ENCODE measurements around the gene TMEM167A. TPM values are rescaled to one million over a fixed set of nuclear protein-coding genes. Genes with fewer than 3 reads are reported as not detected.
A peak's percentile ranks its signal among the peaks of the same experiment; 100 is the strongest.
"Not testable (repeated sequence)": the region's sequence is repeated elsewhere in the genome, so short reads cannot be mapped to it uniquely, and the experiment has no call there.

TMEM167A gene
- total RNA-seq, 2 donors from 2014 or later = 60.4 to 83.7 TPM

DNA sequence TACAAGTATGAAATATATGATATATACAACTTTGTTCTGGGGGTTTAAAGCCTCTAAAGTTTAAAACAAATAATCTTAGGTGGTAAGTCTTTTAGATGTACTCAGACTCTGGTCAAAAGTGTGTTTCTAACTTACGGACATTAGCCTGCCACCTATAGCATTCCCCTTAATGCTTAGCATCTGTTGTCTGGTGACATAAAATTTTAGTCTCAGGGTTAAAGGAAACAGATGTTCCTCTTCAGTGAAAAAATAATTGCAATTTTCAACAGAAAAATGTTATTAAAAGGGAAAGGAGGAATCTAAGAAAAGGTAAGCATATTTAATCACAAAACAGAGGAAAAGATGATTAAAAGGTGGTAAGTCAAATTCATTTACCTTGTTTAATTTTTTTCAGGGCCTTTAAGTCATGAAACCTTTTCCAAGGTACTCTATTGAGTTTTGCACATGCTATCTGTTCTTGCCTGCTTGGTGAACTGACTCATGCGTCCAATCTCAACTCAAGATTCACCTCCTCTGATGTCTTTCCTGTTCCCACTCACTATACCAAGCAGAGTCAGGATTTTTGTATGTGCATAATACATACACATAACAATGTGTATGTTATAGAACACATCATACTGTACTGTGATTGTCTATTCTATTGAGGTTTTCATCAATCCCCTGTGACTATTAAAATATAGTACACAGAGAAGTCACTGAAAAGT is 7.9 kb downstream of the TMEM167A start:
- peak; percentile 73 for ATAC-seq (replicated peaks)

DNA sequence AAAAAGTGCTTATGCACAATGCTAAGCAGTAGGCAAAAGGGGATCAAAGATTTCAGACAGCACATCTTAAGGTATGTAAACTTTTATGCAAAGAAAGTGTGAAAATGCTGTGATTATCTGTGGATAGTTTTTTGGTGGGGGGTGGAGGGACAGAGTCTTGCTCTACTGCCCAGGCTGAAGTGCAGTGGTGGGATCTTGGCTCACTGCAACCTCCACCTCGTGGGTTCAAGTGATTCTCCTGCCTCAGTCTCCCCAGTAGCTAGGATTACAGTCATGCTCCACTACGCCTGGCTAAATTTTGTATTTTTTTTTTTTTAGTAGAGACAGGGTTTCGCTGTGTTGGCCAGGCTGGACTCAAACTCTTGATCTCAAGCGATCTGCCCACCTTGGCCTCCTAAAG is 9.8 kb downstream of the TMEM167A start:
- not testable (repeated sequence) for ATAC-seq (replicated peaks); H3K9me3 Mint-ChIP-seq; H3K4me3 Mint-ChIP-seq; H3K27ac Mint-ChIP-seq; H3K27me3 Mint-ChIP-seq
- Mint-ChIP-seq H3K36me3 (ENCODE audit: low read depth) (peaks cover 57% of the 10 kb centered on the region), H3K4me1 (peaks cover 21% of the 10 kb centered on the region)

More for the DNA sequence above, 7.9 kb downstream of the TMEM167A start:
- Mint-ChIP-seq H3K4me3 (peak overlapping the region; percentile 31), H3K27ac (no peak overlapping the region), H3K36me3 (ENCODE audit: low read depth) (peaks cover 56% of the 10 kb centered on the region), H3K9me3 (no peaks in the 10 kb centered on the region), H3K27me3 (no peaks in the 10 kb centered on the region), H3K4me1 (peaks cover 34% of the 10 kb centered on the region)

DNA sequence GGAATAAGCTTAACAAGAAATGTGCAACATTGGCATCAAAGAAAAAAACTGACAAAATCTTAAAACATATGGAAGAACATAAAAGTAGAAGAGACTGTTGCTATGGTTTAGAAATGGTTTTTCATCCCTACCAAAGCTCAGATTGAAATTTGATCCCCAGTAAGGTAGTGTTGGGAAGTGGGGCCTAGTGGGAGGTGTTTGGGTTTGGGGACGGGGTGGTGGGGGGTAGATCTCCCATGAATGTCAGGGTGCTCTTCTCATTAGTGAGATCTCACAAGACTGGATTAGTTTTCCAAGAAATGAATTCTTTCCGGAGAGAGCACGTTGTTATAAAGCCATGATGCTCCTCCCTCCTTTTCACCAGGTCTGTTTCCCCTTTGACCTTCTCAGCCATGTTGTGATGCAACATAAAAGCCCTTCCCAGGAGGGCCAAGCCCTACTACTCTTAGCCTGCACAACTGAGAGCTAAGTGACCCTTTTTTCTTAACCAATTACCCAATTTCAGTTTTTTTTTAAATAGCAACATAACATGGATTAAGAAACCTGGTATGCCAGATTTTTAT is 10.6 kb downstream of the TMEM167A start:
- H3K27ac Mint-ChIP-seq = no peak overlapping the region
- no peak overlapping the region for H3K4me3 Mint-ChIP-seq
- peaks cover 55% of the 10 kb centered on the region for H3K36me3 Mint-ChIP-seq (ENCODE audit: low read depth)
- no peak for ATAC-seq (replicated peaks)
- H3K9me3 Mint-ChIP-seq = no peaks in the 10 kb centered on the region
- H3K27me3 Mint-ChIP-seq = no peaks in the 10 kb centered on the region
- peaks cover 15% of the 10 kb centered on the region for H3K4me1 Mint-ChIP-seq

DNA sequence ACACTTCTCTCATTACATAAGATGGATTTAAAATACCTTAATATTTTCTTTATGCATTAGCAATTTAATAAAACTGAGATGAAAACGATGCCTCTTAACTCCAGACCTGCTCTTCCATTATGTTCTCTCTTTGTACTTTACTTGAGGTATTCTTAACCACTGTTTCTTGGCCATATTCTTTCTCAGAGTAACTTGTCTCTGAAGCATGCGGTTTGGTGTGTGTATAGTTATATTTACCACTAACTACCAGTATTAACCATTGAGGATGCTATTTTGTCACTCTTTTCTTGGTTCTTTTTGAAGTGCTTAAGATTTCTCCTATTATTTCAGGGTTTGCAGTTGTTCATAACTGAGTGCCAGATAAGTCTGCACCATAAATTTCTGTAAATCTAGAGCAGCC is 17.9 kb downstream of the TMEM167A start:
- H3K27me3 Mint-ChIP-seq = no peaks in the 10 kb centered on the region
- H3K36me3 Mint-ChIP-seq (ENCODE audit: low read depth) = peaks cover 95% of the 10 kb centered on the region
- no peak overlapping the region for H3K27ac Mint-ChIP-seq
- H3K4me3 Mint-ChIP-seq = no peak overlapping the region
- no peak for ATAC-seq (replicated peaks)
- no peaks in the 10 kb centered on the region for H3K9me3 Mint-ChIP-seq
- peaks cover 6% of the 10 kb centered on the region for H3K4me1 Mint-ChIP-seq

DNA sequence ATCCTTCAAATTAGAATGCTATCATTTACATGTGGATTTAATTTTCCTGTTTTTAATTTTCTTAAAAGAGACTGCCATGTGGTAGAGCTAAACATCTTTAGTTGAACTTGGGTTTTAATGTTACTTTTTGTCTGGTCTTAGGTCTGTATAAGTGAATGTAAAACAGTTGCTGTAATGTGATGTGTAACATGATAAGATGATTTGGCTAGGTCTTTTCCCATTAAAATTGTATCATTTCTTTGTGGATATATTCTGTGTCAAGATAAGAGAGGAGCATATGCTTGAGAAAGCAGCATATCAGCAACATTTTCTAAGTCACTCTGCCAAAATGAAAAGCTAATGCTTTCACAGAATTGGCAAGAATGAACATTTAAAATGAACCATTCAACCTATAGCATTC is 18.5 kb downstream of the TMEM167A start:
- Mint-ChIP-seq H3K9me3 (no peaks in the 10 kb centered on the region), H3K36me3 (ENCODE audit: low read depth) (peaks cover 95% of the 10 kb centered on the region), H3K27ac (no peak overlapping the region), H3K4me1 (peaks cover 12% of the 10 kb centered on the region), H3K4me3 (no peak overlapping the region), H3K27me3 (no peaks in the 10 kb centered on the region)
- no peak for ATAC-seq (replicated peaks)

DNA sequence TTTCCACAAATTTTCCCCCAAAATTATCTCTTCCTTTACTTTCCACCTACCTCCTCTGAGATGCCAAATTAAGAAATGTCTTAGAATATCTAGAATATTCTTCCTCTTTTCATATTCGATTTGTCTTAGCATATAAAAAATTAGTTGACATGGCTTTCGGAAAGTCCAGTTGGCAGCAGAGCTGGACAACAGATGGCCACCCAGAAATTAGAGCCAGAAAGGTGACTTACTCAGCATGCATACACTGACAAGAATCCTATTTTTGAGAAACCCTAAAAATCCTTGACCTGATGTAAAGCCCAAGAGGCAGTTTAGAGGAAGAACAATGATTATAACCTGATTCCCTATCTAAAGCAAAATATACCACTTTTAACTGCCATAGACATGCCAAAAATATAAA is 22.0 kb downstream of the TMEM167A start:
- peaks cover 12% of the 10 kb centered on the region for H3K4me1 Mint-ChIP-seq
- H3K4me3 Mint-ChIP-seq = no peak overlapping the region
- H3K27me3 Mint-ChIP-seq = no peaks in the 10 kb centered on the region
- no peak overlapping the region for H3K27ac Mint-ChIP-seq
- H3K36me3 Mint-ChIP-seq (ENCODE audit: low read depth) = peaks cover 96% of the 10 kb centered on the region
- no peaks in the 10 kb centered on the region for H3K9me3 Mint-ChIP-seq
- no peak for ATAC-seq (replicated peaks)

DNA sequence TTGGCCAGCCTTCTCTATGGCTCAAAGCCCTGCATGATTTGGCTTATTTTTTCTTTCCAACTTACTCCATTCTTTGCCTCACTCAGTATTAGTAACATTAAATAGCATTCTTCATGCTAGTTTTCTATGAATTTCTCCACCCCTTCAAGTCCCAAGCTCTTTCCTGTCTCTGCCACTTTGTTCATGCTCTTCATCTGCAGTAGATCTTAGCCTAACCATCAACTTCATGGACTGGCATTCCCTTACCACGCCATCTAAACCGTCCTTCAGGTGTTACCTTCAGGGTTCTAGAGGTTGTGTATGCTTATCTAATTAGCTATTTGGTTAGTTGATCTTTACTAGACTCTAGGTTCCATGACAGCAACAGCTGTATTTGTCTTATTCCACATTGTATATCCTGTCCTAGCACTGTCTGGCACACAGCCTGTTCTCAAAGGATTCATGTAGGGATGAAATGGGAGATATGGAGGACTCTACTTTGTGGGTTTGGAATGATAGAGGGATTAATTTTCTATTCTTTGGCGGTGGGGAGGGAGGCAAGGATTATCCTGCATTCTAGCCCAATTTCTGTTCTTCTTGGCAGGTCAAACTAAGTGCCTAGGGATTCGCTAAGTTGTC is 26.4 kb downstream of the TMEM167A start:
- Mint-ChIP-seq H3K9me3 (no peaks in the 10 kb centered on the region), H3K36me3 (ENCODE audit: low read depth) (peaks cover 64% of the 10 kb centered on the region)
- no peak for ATAC-seq (replicated peaks)

DNA sequence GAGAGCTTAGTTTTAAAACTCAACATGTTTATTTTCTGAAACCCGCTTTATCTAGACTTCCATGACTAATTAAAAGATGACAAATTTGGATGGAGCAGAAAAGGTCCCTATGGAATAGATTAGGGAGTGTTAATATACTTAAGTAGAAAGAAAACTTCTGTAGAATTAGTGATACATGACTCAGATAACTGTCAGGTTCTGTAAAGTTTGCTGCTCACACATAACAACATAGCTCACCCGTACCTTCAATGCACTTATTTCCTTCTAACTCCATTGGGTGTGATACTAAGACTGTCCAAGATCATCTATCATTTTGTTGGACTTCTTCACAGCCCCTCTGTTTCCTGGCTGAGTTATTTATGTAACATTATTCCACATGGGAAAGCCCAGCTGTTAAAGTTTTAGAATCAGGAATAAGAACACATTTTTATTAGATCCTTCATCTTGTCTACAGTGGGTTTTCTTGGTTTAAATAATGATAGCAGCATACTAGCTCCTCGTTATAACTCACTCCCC is 27.8 kb downstream of the TMEM167A start:
- Mint-ChIP-seq H3K4me3 (no peak overlapping the region), H3K36me3 (ENCODE audit: low read depth) (peaks cover 50% of the 10 kb centered on the region), H3K27ac (peak overlapping the region; percentile 7), H3K4me1 (peaks cover 7% of the 10 kb centered on the region), H3K27me3 (no peaks in the 10 kb centered on the region), H3K9me3 (no peaks in the 10 kb centered on the region)
- no peak for ATAC-seq (replicated peaks)

More for the DNA sequence above, 26.4 kb downstream of the TMEM167A start:
- Mint-ChIP-seq H3K27me3 (no peaks in the 10 kb centered on the region), H3K4me3 (no peak overlapping the region), H3K27ac (no peak overlapping the region), H3K4me1 (peaks cover 12% of the 10 kb centered on the region)

DNA sequence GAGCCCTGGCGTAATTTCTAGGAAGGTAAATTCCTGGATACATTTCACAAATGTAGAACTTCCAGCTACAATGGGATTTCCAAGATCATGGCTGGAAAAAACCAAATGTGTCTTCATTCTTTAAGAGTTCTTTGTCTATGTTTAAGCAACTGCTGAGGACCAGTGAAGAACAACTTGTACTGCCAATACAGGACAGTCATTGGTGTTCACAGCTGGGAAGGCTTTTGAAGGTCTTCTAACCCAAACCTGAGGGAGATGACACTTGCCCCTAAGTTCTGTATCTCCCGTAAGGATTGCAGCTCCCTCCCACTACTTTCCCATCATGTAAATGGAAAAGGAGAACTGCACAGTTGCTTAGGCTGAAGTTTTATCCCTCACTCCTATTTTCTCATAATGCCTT is 28.4 kb downstream of the TMEM167A start:
- H3K36me3 Mint-ChIP-seq (ENCODE audit: low read depth) = peaks cover 44% of the 10 kb centered on the region
- peaks cover under 1% of the 10 kb centered on the region for H3K4me1 Mint-ChIP-seq
- H3K9me3 Mint-ChIP-seq = no peaks in the 10 kb centered on the region
- H3K27ac Mint-ChIP-seq = peak overlapping the region; percentile 7
- no peaks in the 10 kb centered on the region for H3K27me3 Mint-ChIP-seq
- no peak for ATAC-seq (replicated peaks)
- no peak overlapping the region for H3K4me3 Mint-ChIP-seq

DNA sequence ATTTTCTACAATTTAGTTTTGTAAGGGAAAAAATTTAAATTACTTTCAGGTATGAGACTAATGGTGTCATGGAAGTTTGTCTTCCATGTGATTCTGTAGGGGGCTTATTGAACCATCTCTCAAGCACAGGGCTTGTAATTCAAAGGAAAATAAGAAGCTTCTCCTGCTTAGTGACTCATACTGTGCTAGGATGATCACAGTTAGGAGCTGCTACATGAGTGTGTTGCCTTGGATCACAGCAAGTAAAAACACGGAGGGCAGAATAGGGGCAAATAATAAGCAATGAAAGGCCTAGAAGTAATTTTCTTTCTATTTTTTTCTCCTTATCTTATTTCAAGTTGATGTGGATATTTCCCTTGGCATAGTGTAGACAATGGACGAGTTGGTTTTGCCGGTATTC is 28.9 kb downstream of the TMEM167A start:
- no peak for ATAC-seq (replicated peaks)
- Mint-ChIP-seq H3K4me3 (no peak overlapping the region), H3K27ac (no peak overlapping the region)

DNA sequence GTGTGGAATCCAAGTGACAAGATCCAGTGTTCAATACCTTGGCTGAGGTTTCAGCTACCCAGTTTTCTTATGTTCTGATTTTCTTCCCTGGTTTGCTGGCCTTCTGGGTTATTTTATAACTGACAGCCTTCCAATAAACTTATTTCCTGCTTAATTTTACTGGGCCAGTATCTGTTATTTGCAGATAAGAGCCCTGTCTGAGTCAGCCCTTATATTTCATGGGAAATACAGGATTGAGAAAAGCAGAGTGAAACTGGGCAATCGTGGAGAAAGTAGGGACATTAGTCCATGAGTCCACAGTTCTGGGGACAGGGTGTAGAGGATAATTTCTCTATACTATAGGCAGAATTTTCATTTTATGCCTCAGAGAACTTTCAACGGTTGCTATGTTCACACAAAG is 32.3 kb downstream of the TMEM167A start:
- Mint-ChIP-seq H3K4me3 (no peak overlapping the region), H3K27ac (no peak overlapping the region), H3K9me3 (no peaks in the 10 kb centered on the region), H3K27me3 (no peaks in the 10 kb centered on the region), H3K4me1 (no peaks in the 10 kb centered on the region), H3K36me3 (ENCODE audit: low read depth) (peaks cover 8% of the 10 kb centered on the region)
- ATAC-seq (replicated peaks) = no peak

More for the DNA sequence above, 28.9 kb downstream of the TMEM167A start:
- H3K4me1 Mint-ChIP-seq = no peaks in the 10 kb centered on the region
- no peaks in the 10 kb centered on the region for H3K9me3 Mint-ChIP-seq
- H3K36me3 Mint-ChIP-seq (ENCODE audit: low read depth) = peaks cover 39% of the 10 kb centered on the region
- no peaks in the 10 kb centered on the region for H3K27me3 Mint-ChIP-seq

DNA sequence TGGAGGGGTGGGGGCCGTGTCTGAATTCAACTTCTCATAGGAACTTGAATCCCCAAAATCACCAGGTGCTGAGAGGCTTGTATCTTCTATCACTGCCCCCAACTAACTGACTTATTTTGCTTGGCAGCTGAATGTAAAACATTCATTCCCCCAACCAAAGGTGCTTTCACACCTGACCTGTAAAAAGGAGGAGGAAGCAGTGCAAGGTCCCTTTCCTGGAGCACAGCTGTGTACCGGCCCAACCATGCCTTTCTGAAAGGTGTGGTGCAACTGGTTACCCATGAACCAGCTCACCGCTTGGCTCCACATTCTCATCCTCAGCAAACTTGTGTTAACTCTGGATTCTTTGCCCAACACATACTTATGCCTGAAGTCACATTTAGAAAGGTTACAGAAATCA is 34.7 kb downstream of the TMEM167A start:
- Mint-ChIP-seq H3K27ac (no peak overlapping the region), H3K4me1 (no peaks in the 10 kb centered on the region), H3K4me3 (no peak overlapping the region), H3K27me3 (no peaks in the 10 kb centered on the region), H3K36me3 (ENCODE audit: low read depth) (no peaks in the 10 kb centered on the region), H3K9me3 (no peaks in the 10 kb centered on the region)
- no peak for ATAC-seq (replicated peaks)

DNA sequence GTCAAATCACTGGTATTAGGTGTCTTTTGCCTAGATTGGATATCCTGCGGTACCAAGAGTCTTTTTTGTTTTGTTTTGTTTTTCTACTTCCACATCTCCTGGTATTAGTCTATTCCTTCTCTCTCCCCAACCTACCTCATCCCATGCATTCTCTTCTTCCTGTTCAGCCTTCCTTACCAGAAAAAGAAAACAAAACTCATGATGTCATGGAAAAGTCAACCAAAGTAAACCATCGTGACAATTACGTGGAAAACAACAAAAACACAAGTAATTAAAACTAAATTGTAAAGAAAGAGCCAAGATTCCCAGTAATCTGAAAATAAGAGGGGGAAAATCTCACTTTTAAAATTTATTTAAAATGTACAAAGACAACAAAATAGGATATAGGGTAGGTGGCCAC is 38.3 kb downstream of the TMEM167A start:
- ATAC-seq (replicated peaks) = no peak
- H3K27me3 Mint-ChIP-seq = no peaks in the 10 kb centered on the region

DNA sequence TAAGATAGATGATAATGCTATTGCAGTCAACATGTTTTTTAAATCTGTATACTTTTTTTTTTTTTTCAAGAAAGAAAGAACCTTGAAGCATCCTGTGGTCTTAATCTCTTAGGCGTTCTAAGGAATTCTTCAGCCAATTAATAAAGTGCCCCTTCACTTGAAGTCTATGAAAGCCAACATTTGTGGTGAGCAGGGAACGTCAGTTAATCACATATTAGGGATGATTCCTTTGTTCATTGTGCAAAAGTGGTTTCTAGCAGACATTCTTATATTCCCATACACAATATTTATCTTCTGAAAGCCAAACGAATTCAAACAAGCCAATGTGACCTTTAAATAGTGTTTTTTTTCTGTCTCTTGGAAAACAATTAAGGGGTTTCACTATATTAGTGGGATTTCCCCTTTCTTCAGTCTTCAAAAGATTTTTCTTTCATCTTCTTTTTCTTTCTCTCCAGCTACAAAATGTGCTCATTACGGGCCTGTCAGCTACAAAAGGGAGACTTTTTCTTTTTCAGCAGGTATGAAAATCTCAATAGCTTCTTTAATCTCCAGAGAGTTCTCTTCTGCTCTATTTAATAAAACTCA is 40.1 kb downstream of the TMEM167A start:
- ATAC-seq (replicated peaks) = no peak
- Mint-ChIP-seq H3K36me3 (ENCODE audit: low read depth) (no peaks in the 10 kb centered on the region), H3K27ac (no peak overlapping the region), H3K4me3 (no peak overlapping the region), H3K4me1 (no peaks in the 10 kb centered on the region), H3K9me3 (no peaks in the 10 kb centered on the region), H3K27me3 (no peaks in the 10 kb centered on the region)

More for the DNA sequence above, 38.3 kb downstream of the TMEM167A start:
- no peaks in the 10 kb centered on the region for H3K36me3 Mint-ChIP-seq (ENCODE audit: low read depth)
- no peaks in the 10 kb centered on the region for H3K9me3 Mint-ChIP-seq
- H3K4me1 Mint-ChIP-seq = no peaks in the 10 kb centered on the region
- H3K4me3 Mint-ChIP-seq = no peak overlapping the region
- no peak overlapping the region for H3K27ac Mint-ChIP-seq
